Activated CD8-positive, alpha-beta T cell treated with anti-CD3 and anti-CD28 coated beads for 36 hours (primary cell): ENCODE results near the gene PACSIN1. TPM values are rescaled to one million over a fixed set of nuclear protein-coding genes. Genes with fewer than 3 reads are reported as not detected.

Experiments
- ATAC-seq: fragments of 200-7000 bp; cut with Tn5 transposase; one replicate; pipeline ENCODE4 v1.10.0; 2021; ENCODE audit warnings: mild to moderate bottlenecking, moderate library complexity
- CTCF ChIA-PET: fragments of 350-600 bp; sonication (Branson Sonifier 250); formaldehyde crosslinking; loops from one replicate; lab custom pipeline; 2021; ENCODE audit warnings: antibody characterized with exemption; lab: Charles Lee
- POLR2A ChIA-PET: fragments of 350-600 bp; sonication (Branson Sonifier 250); formaldehyde crosslinking; loops from one replicate; lab custom pipeline; 2021; ENCODE audit warnings: antibody characterized with exemption; lab: Charles Lee
- DNase-seq: peaks from one replicate; pipeline ENCODE4 v3.0.0-alpha.2; 2020
- H3K27ac Mint-ChIP-seq: one replicate; pipeline ENCODE4 v1.8.0; 2021; ENCODE audit warnings: mild to moderate bottlenecking, mixed read lengths
- H3K27me3 Mint-ChIP-seq: one replicate; pipeline ENCODE4 v1.8.0; 2021; ENCODE audit warnings: mixed read lengths
- H3K36me3 Mint-ChIP-seq: one replicate; pipeline ENCODE4 v1.8.0; 2021; ENCODE audit warnings: low read depth, mixed read lengths
- H3K4me1 Mint-ChIP-seq: one replicate; pipeline ENCODE4 v1.8.0; 2021; ENCODE audit warnings: low read depth, mixed read lengths
- H3K4me3 Mint-ChIP-seq: one replicate; pipeline ENCODE4 v1.8.0; 2021; ENCODE audit warnings: mild to moderate bottlenecking, moderate library complexity, mixed read lengths
- H3K9me3 Mint-ChIP-seq: one replicate; pipeline ENCODE4 v1.8.0; 2021; ENCODE audit warnings: mixed read lengths
- intact Hi-C: fragments of 100-400 bp; cut with micrococcal nuclease; formaldehyde crosslinking; loops from one replicate; pipeline ENCODE4 v1.10.0; 2022
- total RNA-seq, 2 experiments: library from RNA; stranded (reverse); gene quantifications; one replicate each; pipeline ENCODE4 v1.2.3, GENCODE V29; 2021
- TF ChIP-seq, protein P1 (sequence below): fragments of 200-600 bp; IDR thresholded peaks from one replicate; pipeline ENCODE4 v1.8.0; 2022; ENCODE audit warnings: antibody characterized with exemption, mild to moderate bottlenecking

PACSIN1 gene
- total RNA-seq, 2 experiments from 2014 or later: 0.47 to 0.51 TPM

DNA sequence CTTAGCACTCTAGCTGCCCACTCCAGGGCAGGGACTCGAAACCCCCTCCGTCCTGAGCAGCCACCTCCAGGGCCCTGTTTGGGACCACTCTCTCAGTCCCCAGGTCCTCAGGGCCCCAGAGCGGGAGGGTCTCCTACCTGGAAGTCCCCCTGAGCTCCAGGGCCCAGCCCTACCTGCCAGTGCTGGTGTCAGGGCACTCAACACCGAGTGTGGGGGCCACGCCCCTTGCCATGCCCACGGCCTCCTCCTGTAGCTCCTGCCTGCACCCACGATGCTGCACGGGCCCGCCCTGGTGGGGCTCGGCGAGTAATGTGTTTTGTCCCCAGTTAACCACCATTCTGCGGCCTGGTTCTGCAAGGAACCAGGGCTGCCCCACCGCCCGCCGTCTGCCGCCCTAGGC lies 68.8 kb downstream of the PACSIN1 start:
- no peaks in the 10 kb centered on the region for H3K27me3 Mint-ChIP-seq
- no peak overlapping the region for H3K27ac Mint-ChIP-seq
- CTCF ChIA-PET: no interaction called here
- no peaks in the 10 kb centered on the region for H3K4me1 Mint-ChIP-seq
- DNase-seq (no peak), ATAC-seq (no peak)
- H3K4me3 Mint-ChIP-seq: no peak overlapping the region
- no peaks in the 10 kb centered on the region for H3K36me3 Mint-ChIP-seq
- TF ChIP-seq, protein P1, sequence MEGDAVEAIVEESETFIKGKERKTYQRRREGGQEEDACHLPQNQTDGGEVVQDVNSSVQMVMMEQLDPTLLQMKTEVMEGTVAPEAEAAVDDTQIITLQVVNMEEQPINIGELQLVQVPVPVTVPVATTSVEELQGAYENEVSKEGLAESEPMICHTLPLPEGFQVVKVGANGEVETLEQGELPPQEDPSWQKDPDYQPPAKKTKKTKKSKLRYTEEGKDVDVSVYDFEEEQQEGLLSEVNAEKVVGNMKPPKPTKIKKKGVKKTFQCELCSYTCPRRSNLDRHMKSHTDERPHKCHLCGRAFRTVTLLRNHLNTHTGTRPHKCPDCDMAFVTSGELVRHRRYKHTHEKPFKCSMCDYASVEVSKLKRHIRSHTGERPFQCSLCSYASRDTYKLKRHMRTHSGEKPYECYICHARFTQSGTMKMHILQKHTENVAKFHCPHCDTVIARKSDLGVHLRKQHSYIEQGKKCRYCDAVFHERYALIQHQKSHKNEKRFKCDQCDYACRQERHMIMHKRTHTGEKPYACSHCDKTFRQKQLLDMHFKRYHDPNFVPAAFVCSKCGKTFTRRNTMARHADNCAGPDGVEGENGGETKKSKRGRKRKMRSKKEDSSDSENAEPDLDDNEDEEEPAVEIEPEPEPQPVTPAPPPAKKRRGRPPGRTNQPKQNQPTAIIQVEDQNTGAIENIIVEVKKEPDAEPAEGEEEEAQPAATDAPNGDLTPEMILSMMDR: no peak
- POLR2A ChIA-PET: interaction anchor here (1.3 kb wide), 1 partner anchor 66 kb away, joined by 3 read pairs; no protein-coding TSS in a partner anchor
- intact Hi-C loops: no loop called here
- no peaks in the 10 kb centered on the region for H3K9me3 Mint-ChIP-seq

DNA sequence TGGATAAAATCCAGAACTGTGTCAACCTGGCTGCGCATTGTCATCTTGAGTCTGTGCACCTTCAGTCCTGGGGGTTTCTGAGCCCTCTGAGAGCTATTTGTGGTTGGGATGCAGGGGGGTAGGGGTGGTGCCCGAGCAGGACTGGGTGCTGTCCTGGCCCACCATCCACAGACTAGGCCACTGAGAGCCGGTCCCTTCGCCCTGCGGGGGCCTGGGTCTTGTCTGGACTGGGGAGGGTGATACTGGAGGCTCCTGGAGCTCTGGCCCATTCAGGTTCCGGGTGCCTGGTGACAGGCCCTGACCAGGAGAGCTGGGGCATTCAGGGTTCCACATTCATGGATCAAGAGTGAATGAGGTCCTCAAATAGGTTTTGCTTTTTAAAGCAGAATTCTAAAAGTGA lies 69.3 kb downstream of the PACSIN1 start:
- intact Hi-C loops: no loop called here
- Mint-ChIP-seq H3K4me3 (no peak overlapping the region), H3K4me1 (no peaks in the 10 kb centered on the region), H3K9me3 (no peaks in the 10 kb centered on the region), H3K27me3 (no peaks in the 10 kb centered on the region), H3K27ac (no peak overlapping the region), H3K36me3 (no peaks in the 10 kb centered on the region)
- CTCF ChIA-PET: interaction anchor here (0.7 to 0.8 kb wide), 2 partner anchors 8 to 75 kb away, joined by 3 read pairs; no protein-coding TSS in a partner anchor
- POLR2A ChIA-PET: interaction anchor here (0.7 kb wide), 1 partner anchor 73 kb away, joined by 3 read pairs; no protein-coding TSS in a partner anchor
- TF ChIP-seq, protein P1: no peak
- no peak for ATAC-seq
- DNase-seq: no peak

DNA sequence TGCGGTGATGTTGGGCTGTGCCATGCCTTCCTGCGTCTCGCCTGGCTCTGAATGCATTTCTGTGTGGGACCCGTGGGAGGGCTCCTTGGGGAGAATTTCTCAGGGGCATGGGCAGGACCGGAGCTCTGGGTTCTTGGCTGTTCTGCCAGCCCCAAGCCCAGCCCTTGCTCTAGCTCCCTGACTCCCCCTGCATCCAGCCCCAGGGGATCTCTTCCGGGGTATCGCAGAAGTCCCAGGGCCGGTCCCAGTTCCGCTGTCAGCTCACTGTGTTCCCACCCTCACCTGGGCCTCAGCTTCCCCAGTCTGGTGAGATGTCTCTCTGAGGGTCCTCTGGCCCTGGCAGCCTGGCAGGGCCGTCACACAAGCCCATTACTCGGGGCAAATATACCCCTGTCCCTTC lies 69.8 kb downstream of the PACSIN1 start:
- Mint-ChIP-seq H3K27ac (no peak overlapping the region), H3K4me1 (no peaks in the 10 kb centered on the region), H3K9me3 (no peaks in the 10 kb centered on the region), H3K36me3 (no peaks in the 10 kb centered on the region), H3K27me3 (no peaks in the 10 kb centered on the region), H3K4me3 (no peak overlapping the region)
- POLR2A ChIA-PET: interaction anchor here (0.7 kb wide), 1 partner anchor 72 kb away, joined by 3 read pairs; no protein-coding TSS in a partner anchor
- TF ChIP-seq, protein P1: no peak
- ATAC-seq: no peak
- intact Hi-C loops: no loop called here
- CTCF ChIA-PET: interaction anchor here (0.7 to 0.8 kb wide), 2 partner anchors 8 to 75 kb away, joined by 3 read pairs; no protein-coding TSS in a partner anchor
- no peak for DNase-seq

DNA sequence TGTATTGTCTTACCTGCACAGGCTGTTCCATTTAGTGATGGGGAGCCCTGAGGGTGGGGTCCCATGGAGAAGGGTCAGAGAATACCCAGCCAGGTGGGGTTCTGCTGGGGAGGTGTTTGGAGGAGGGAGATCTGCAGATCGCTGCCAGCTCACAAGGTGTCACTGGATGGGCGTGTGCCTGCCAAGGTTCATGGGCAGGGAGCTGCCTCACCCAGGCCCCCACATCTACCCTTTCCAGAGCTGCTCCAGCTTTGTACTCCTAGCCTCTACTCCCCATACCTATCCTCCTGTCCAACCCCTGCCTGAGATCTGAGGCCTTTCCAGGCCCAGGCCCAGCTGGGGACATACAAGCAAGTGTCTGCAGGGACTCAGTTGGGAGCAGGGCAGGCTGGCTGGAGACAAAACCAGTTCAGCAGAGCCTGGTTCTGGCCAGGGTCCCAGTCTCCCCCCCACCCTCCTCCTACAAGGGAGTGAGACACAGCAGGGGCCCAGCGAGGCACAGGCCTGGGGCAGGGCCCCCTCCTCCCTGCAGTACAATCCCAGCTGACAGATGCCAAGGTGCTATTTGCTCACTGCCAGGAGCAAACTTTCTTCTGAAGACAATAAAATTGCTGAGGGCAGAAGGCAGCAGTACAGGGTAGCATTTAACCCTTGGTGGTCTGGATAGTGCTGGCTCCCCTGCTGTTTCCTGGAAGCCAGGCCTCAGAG lies 70.5 kb downstream of the PACSIN1 start:
- Mint-ChIP-seq H3K27ac (no peak overlapping the region), H3K27me3 (no peaks in the 10 kb centered on the region), H3K36me3 (no peaks in the 10 kb centered on the region), H3K4me1 (no peaks in the 10 kb centered on the region), H3K4me3 (no peak overlapping the region), H3K9me3 (no peaks in the 10 kb centered on the region)
- no peak for DNase-seq
- ChIA-PET POLR2A (no interaction called here), CTCF (interaction anchor here (1.1 kb wide), 1 partner anchor 9 kb away, joined by 3 read pairs; no protein-coding TSS in a partner anchor)
- intact Hi-C loops: no loop called here
- no peak for ATAC-seq
- TF ChIP-seq, protein P1: no peak
